Fibroblast of villous mesenchyme (primary cell): ENCODE results near the gene HOMER2. TPM values are rescaled to one million over a fixed set of nuclear protein-coding genes. Genes with fewer than 3 reads are reported as not detected.

Experiments
- DNase-seq: peaks from one replicate; pipeline ENCODE4 v3.0.0-alpha.2; 2010; ENCODE audit warnings: low read depth
- H3K4me3 ChIP-seq: 2 replicates; pipeline ENCODE4 v1.5.1; 2011; ENCODE audit warnings: low read depth, mild to moderate bottlenecking, low read length
- total RNA-seq: library from RNA; depleted of rRNA; stranded (reverse); fragments of >200 nt; gene quantifications from 2 replicates; pipeline ENCODE4 v1.2.3, GENCODE V29; 2012
- TF ChIP-seq, protein P1 (sequence below): IDR thresholded peaks from 2 replicates; pipeline ENCODE4 v1.5.1; 2012; ENCODE audit warnings: low read depth, mild to moderate bottlenecking, low read length; ENCODE audit not compliant: insufficient read depth

Gene HOMER2
- total RNA-seq, 1 donor: 1.3 TPM

DNA sequence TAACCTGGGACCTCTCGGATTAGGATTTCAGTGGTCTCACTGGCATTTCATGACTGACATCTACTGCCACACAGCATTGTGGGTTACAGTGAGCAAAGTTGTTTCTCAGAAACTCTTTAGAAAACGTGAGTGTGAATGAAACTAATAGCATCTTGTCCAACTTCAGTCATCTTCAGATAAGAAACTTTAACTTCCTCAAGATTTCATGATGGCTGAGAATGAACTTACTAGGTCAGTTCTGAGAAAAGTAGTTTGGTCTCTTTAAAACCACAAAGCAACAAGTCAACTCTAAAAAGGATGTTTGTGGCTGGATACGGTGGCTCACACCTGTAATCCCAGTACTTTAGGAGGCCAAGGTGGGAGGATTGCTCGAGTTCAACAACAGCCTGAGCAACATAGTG lies 14.2 kb upstream of the HOMER2 start:
- DNase-seq: no peak
- TF ChIP-seq, protein P1, sequence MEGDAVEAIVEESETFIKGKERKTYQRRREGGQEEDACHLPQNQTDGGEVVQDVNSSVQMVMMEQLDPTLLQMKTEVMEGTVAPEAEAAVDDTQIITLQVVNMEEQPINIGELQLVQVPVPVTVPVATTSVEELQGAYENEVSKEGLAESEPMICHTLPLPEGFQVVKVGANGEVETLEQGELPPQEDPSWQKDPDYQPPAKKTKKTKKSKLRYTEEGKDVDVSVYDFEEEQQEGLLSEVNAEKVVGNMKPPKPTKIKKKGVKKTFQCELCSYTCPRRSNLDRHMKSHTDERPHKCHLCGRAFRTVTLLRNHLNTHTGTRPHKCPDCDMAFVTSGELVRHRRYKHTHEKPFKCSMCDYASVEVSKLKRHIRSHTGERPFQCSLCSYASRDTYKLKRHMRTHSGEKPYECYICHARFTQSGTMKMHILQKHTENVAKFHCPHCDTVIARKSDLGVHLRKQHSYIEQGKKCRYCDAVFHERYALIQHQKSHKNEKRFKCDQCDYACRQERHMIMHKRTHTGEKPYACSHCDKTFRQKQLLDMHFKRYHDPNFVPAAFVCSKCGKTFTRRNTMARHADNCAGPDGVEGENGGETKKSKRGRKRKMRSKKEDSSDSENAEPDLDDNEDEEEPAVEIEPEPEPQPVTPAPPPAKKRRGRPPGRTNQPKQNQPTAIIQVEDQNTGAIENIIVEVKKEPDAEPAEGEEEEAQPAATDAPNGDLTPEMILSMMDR: no peak
- H3K4me3 ChIP-seq: no peak overlapping the region

DNA sequence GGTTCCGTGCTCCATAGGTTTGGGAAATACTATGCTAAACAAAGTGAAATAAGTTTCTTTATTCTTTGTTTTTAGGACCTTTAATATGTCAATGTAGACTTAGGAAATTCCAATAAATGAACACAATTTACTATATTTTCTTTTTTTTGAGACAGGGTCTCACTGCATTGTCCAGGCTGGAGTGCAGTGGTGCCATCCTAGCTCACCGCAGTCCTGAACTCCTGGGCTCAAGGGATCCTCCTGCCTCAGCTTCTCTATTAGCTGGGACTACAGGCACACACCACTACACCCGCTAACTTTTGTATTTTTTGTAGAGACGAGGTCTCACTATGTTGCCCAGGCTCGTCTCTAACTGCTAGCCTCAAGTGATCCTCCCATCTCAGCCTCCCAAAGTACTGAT lies 12.4 kb upstream of the HOMER2 start:
- no peak for DNase-seq
- TF ChIP-seq, protein P1: no peak
- H3K4me3 ChIP-seq: no peak overlapping the region

DNA sequence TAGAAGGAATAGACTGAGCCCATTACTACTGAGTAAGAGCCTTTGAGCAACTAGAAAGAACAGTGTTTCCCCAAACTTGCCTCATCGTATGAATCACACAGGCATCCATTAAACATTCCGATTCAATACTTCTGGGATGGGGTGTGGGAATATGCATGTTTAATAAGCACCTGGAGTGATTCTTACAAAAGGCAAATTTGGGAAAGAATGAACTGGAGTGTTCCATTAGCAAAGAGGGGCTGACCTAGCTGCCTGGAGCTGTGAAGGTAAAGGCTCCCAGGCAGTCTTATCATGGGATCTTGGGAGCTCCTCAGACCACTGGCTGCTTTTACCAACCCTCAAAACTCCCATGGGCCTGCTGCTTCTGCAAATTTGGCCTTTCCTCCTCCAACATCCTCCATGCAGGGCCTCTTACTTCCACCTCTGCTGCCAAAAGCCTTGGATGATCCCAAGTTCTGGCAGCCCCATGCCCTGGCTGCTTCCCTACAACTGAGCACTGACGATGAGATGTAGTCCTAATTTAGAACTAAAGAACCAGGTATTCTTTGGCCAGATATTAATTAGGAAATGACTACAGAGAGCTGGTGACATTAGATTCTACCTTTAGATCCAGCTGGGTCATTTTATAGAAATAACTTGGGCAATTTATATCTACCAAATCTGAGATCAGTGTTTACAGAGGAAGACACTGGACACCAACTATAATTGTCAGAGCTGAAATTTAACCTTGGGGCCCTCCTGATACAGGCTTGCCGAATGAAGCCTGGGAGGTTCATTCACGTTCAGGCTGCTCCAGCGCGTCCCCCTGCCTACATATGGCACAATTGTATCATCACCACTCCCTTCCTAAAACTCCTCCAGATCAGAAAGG lies 11.2 kb upstream of the HOMER2 start:
- TF ChIP-seq, protein P1: no peak
- no peak for DNase-seq
- no peak overlapping the region for H3K4me3 ChIP-seq

DNA sequence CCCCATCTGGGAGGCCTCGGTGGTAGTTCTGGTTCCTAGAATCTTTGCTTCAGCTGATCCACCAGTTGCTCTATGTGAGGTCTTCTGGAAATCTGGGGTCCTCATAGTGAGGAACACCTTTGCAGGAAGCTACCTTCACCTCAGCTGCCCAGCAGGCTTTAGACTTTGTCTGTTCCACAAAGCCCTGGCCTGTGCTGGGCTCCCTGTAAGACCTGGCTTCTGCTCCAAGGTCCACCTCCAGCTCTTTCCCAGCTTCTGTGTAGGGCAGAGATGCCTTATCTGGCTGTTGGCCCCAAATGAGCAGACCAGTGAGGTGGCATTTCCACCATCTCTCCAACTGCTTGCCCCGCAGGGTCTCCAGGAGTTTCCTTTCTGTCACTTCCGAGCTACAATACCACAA lies 8.2 kb upstream of the HOMER2 start:
- DNase-seq: no peak
- TF ChIP-seq, protein P1: no peak
- no peak overlapping the region for H3K4me3 ChIP-seq

DNA sequence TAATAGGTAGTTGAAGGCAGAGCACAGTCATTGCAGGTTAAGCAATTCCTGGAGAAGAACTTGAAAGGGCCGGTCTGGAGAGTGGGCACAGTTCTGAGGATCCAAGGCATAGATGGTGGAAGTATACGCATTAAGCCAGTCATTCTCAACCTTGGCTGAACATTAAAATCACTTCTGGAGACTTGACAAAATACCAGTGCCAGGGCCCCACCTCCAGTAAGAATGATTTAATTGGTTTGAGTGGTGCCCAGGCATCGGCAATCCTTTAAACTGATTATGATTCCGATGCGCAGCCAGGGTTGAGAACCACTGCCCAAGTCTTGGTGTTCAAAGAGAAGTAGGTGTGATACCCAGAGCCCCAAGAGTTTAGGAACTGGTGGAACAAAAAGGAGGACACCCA lies 6.9 kb upstream of the HOMER2 start:
- no peak for DNase-seq
- H3K4me3 ChIP-seq: no peak overlapping the region
- TF ChIP-seq, protein P1: no peak

DNA sequence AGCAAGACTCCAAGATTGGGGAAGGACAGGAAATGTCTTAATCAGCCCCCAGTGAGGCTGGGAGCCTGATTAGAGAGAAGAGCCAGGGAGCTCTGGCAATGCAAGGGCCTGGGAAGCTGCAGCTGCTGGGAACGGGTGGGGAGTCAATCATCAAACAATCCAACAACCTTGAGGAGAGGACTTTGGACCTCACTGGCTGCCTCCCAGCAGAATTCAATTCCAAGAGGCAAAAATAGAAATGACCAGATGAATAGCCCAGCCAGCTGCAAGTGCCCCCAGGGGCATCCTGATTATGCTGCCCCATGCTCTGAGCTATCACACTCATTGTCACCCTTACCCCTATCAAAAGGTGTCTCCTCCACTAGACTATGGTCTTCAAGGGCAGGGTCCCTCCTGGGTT lies 6.1 kb upstream of the HOMER2 start:
- no peak for DNase-seq
- no peak overlapping the region for H3K4me3 ChIP-seq
- TF ChIP-seq, protein P1: no peak

DNA sequence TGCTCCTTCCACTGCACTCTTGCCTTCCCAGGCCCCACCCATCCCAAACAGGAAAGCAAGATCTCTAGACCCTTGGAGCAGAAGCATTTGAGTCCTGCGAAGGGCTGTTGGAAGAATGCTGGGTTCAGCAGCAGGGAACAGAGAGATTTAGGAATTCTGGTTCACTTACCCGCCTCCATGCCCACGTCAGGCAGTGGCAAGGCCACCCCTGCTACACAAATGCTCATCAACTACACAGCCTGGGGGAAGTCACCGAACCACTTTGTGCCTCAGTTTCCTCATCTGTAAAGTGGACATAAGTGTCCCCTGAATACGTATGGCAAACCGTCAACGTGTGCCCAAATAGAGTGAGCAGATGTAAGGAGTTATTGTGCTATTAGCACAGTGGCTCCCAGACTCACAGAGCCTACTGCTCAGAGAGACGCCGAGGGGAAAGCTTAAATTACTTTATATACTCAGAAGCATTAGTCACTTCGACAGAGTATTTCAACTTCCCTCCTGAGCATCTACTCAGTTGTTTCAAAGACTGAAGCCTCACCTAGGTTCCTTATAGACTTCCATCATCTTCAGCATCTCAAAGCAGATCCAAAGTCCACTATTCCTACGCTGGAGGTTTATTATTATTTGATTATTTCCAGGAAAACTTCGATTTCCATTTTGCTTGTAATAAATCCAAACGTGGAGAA lies 905 bp downstream of the HOMER2 start:
- DNase-seq: no peak
- TF ChIP-seq, protein P1: no peak
- H3K4me3 ChIP-seq: peak overlapping the region; percentile 21
